ACC112 (cell line): ENCODE data around the gene PCNX2.

Experiments
- H2AFZ ChIP-seq: fragments of 200-600 bp; sonication (generic); one replicate; pipeline ENCODE4 v1.6.0; 2017; ENCODE audit warnings: antibody characterized with exemption, low read length; ENCODE audit not compliant: unreplicated experiment
- H3K27ac ChIP-seq: fragments of 200-600 bp; sonication (generic); 2 replicates; pipeline ENCODE4 v1.5.1; 2014; ENCODE audit warnings: low read depth, mild to moderate bottlenecking, antibody characterized with exemption, low read length, moderate library complexity
- H3K27me3 ChIP-seq: fragments of 200-600 bp; sonication (generic); 2 replicates; pipeline ENCODE4 v1.6.1; 2014; ENCODE audit warnings: mild to moderate bottlenecking, antibody characterized with exemption, low read length, moderate library complexity, mixed read lengths; ENCODE audit not compliant: insufficient read depth
- H3K36me3 ChIP-seq: fragments of 200-600 bp; sonication (generic); 2 replicates; pipeline ENCODE4 v1.6.1; 2016; ENCODE audit warnings: mild to moderate bottlenecking, antibody characterized with exemption, low read length, moderate library complexity, mixed read lengths; ENCODE audit not compliant: insufficient read depth
- H3K4me1 ChIP-seq: fragments of 200-600 bp; sonication (generic); one replicate; pipeline ENCODE4 v1.6.1; 2016; ENCODE audit warnings: low read length, mixed read lengths; ENCODE audit not compliant: insufficient read depth, unreplicated experiment, control insufficient read depth
- H3K4me3 ChIP-seq: fragments of 200-600 bp; sonication (generic); 2 replicates; pipeline ENCODE4 v1.5.1; 2014; ENCODE audit warnings: mild to moderate bottlenecking, low read depth, low read length
- H3K79me2 ChIP-seq: fragments of 200-600 bp; sonication (generic); one replicate; pipeline ENCODE4 v1.6.0; 2016; ENCODE audit warnings: low read length; ENCODE audit not compliant: control insufficient read depth, unreplicated experiment, insufficient read depth

The PCNX2 gene

GRCh38 chr1:233295237-233295974 is at the start of gene PCNX2:
TSS of gene PCNX2 (minus strand) at chr1:233295725. CDS start at chr1:233295478, 247 bp downstream.
- peak within 1 kb of the TSS; percentile 90 for H2AFZ ChIP-seq
- H3K27ac ChIP-seq: peak within 1 kb of the TSS; percentile 38
- H3K27me3 ChIP-seq: no peaks in the 10 kb centered on the region
- peaks cover 29% of the 10 kb centered on the region for H3K4me1 ChIP-seq
- H3K79me2 ChIP-seq: peaks cover 39% of the 10 kb centered on the region
- H3K4me3 ChIP-seq: peak within 1 kb of the TSS; percentile 92
- H3K36me3 ChIP-seq: no peaks in the 10 kb centered on the region

GRCh38 chr1:233343262-233343661 is 47.7 kb upstream of the PCNX2 start:
- H3K4me1 ChIP-seq: no peaks in the 10 kb centered on the region
- no peak overlapping the region for H3K27ac ChIP-seq
- no peak overlapping the region for H3K4me3 ChIP-seq
- H3K27me3 ChIP-seq: peaks cover 44% of the 10 kb centered on the region
- H2AFZ ChIP-seq: no peak overlapping the region
- no peaks in the 10 kb centered on the region for H3K36me3 ChIP-seq
- no peaks in the 10 kb centered on the region for H3K79me2 ChIP-seq

- Histone ChIP-seq H3K4me1 (no peaks in the 10 kb centered on the region), H3K36me3 (no peaks in the 10 kb centered on the region), H3K4me3 (no peak overlapping the region), H2AFZ (no peak overlapping the region), H3K27ac (no peak overlapping the region), H3K27me3 (peaks cover 53% of the 10 kb centered on the region), H3K79me2 (no peaks in the 10 kb centered on the region)
Measured at GRCh38 chr1:233342086-233342485, 46.6 kb upstream of the PCNX2 start.

- Histone ChIP-seq H3K27me3 (peaks cover 53% of the 10 kb centered on the region), H3K79me2 (no peaks in the 10 kb centered on the region), H3K36me3 (no peaks in the 10 kb centered on the region), H3K4me3 (no peak overlapping the region), H2AFZ (no peak overlapping the region), H3K27ac (no peak overlapping the region), H3K4me1 (no peaks in the 10 kb centered on the region)
Measured at GRCh38 chr1:233340966-233341516, 45.5 kb upstream of the PCNX2 start.

GRCh38 chr1:233340031-233340555 is 44.6 kb upstream of the PCNX2 start:
- peaks cover 53% of the 10 kb centered on the region for H3K27me3 ChIP-seq
- H3K79me2 ChIP-seq: no peaks in the 10 kb centered on the region
- no peaks in the 10 kb centered on the region for H3K36me3 ChIP-seq
- H2AFZ ChIP-seq: no peak overlapping the region
- H3K27ac ChIP-seq: no peak overlapping the region
- no peak overlapping the region for H3K4me3 ChIP-seq
- H3K4me1 ChIP-seq: no peaks in the 10 kb centered on the region

DNA sequence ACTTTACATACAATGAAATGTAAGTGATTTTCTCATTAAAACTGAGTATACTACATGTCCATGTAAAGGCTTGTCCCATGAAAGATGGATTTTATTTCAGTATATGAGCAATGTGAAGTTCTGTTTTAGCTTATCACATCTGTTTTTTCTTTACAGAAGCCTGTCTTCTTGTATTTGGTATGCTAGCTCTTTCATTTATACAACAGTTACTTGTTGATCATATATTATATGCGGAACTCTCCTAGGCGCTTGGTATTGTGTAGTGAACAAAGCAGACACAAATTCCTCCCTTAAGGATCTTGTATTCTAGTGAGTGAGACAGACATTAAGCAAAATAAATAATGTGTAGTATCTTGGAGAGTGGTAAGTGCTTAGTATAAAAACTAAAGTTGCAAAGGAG is 42.6 kb upstream of the PCNX2 start:
- H3K4me3 ChIP-seq: no peak overlapping the region
- H3K27me3 ChIP-seq: peaks cover 46% of the 10 kb centered on the region
- H3K4me1 ChIP-seq: no peaks in the 10 kb centered on the region
- H2AFZ ChIP-seq: no peak overlapping the region
- no peaks in the 10 kb centered on the region for H3K36me3 ChIP-seq
- H3K79me2 ChIP-seq: no peaks in the 10 kb centered on the region
- no peak overlapping the region for H3K27ac ChIP-seq

DNA sequence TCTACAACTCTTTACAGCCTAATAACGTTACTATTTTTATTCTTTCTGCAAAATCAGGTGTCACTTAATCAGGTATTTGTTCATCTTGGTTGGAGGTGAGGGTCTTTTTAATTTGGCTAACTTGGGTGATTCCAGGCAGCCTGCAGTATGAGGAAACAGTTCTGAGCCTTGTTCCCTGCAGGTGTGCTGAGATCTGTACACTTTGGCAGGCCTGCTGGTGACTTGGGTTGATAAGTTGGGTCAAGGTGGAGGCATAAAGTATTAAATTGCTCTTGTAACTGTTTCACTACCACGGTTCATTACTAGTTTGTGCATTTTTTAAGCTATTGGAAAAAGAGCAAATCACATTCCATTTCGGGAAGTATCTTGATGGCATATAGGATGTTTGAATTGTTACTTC is 42.0 kb upstream of the PCNX2 start:
- H3K36me3 ChIP-seq: no peaks in the 10 kb centered on the region
- H3K27me3 ChIP-seq: peaks cover 40% of the 10 kb centered on the region
- H3K4me1 ChIP-seq: no peaks in the 10 kb centered on the region
- H3K4me3 ChIP-seq: no peak overlapping the region
- H2AFZ ChIP-seq: no peak overlapping the region
- H3K27ac ChIP-seq: no peak overlapping the region
- no peaks in the 10 kb centered on the region for H3K79me2 ChIP-seq

DNA sequence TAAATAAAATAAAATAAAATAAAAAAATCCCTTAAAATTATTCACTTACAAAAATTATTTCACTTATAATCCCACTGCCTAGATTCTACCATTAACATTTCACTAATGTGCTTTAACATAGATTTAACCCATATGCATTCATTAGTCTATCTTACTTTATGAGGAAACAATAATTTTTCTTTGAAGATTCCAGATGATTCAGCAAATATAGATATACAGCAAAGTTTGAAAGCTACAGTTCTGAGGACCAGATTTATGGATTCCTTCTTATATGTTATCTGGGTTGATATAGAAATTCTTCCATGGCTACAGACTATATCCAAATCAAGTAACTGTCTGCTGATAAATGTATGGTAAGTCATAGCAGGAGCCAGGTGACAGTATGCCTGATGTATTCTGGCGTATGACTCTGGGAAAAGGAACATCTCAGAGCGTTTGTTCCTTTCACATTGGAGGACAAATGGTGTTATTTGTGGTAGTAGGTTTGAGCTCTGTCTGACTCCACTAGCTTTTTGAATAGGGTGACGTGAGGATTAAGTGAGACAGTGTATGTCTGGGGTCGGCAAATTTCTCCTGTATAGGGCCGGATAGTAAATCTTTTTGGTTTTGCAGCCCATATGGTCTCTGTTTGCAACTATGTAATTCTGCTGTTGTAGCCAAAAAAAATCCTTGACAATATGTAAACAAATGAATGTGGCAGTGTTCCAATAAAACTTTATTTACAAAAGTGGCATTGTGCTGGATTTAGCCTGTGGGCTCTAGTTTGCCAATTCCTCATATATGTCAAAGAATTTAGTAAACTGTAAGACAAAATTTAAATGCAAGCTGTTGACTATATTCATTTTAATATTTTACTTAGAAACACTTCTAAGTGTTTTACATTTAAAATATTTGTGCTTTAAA is 41.3 kb upstream of the PCNX2 start:
- Histone ChIP-seq H2AFZ (no peak overlapping the region), H3K27ac (no peak overlapping the region), H3K36me3 (no peaks in the 10 kb centered on the region), H3K27me3 (peaks cover 33% of the 10 kb centered on the region), H3K4me3 (no peak overlapping the region), H3K79me2 (no peaks in the 10 kb centered on the region), H3K4me1 (no peaks in the 10 kb centered on the region)

DNA sequence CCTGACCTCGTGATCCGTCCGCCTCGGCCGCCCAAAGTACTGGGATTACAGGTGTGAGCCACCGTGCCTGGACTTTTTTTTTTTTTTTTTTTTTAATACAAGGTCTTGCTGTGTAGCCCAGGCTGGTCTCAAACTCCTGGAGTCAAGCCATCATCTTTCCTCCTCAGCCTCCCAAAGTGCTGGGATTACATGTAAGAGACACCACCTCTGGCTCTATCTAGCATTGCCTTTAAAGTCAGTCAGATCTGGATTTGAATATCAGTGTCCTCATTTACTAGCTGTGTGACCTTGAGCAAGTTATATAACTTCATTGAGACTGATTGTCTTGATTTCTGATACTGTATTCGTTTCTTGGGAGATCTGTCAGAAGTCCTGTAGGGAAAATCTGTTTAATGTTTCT is 38.6 kb upstream of the PCNX2 start:
- H3K79me2 ChIP-seq: no peaks in the 10 kb centered on the region
- no peak overlapping the region for H3K27ac ChIP-seq
- H3K36me3 ChIP-seq: no peaks in the 10 kb centered on the region
- H2AFZ ChIP-seq: no peak overlapping the region
- no peaks in the 10 kb centered on the region for H3K4me1 ChIP-seq
- no peak overlapping the region for H3K4me3 ChIP-seq
- H3K27me3 ChIP-seq: peaks cover 16% of the 10 kb centered on the region

GRCh38 chr1:233333086-233333485 is 37.6 kb upstream of the PCNX2 start:
- Histone ChIP-seq H3K27ac (no peak overlapping the region), H2AFZ (no peak overlapping the region), H3K4me3 (no peak overlapping the region), H3K79me2 (no peaks in the 10 kb centered on the region), H3K4me1 (no peaks in the 10 kb centered on the region), H3K36me3 (no peaks in the 10 kb centered on the region), H3K27me3 (peaks cover 7% of the 10 kb centered on the region)
